H9 (cell line): ENCODE measurements around the gene LRTM2. TPM values are rescaled to one million over a fixed set of nuclear protein-coding genes. Genes with fewer than 3 reads are reported as not detected.

Experiments
- DNase-seq: peaks from one replicate; pipeline ENCODE4 v3.0.0-alpha.2; 2017
- H2AFZ ChIP-seq: one replicate; pipeline ENCODE4 v1.6.1; 2013; ENCODE audit warnings: mild to moderate bottlenecking, low read length, control low read depth, moderate library complexity
- H2AK5ac ChIP-seq: 2 replicates; pipeline ENCODE4 v1.6.1; 2013; ENCODE audit warnings: low read length, control low read depth, mixed read lengths; ENCODE audit not compliant: insufficient read length
- H2BK120ac ChIP-seq: one replicate; pipeline ENCODE4 v1.6.1; 2013; ENCODE audit warnings: low read depth, mild to moderate bottlenecking, low read length, control low read depth, inconsistent platforms; ENCODE audit not compliant: poor library complexity, severe bottlenecking
- H2BK12ac ChIP-seq: 2 replicates; pipeline ENCODE4 v1.6.1; 2013; ENCODE audit warnings: low read length, control low read depth, mixed read lengths, low read depth; ENCODE audit not compliant: insufficient read length
- H2BK15ac ChIP-seq: 2 replicates; pipeline ENCODE4 v1.6.1; 2013; ENCODE audit warnings: low read depth, low read length, control low read depth
- H2BK20ac ChIP-seq: one replicate; pipeline ENCODE4 v1.6.1; 2013; ENCODE audit warnings: low read depth, mild to moderate bottlenecking, low read length, control low read depth, inconsistent platforms; ENCODE audit not compliant: poor library complexity, severe bottlenecking
- H2BK5ac ChIP-seq: 2 replicates; pipeline ENCODE4 v1.6.1; 2013; ENCODE audit warnings: low read length, control low read depth, mixed read lengths; ENCODE audit not compliant: insufficient read length
- H3K14ac ChIP-seq: 2 replicates; pipeline ENCODE4 v1.6.1; 2013; ENCODE audit warnings: low read length, control low read depth; ENCODE audit not compliant: insufficient read depth
- H3K18ac ChIP-seq: 2 replicates; pipeline ENCODE4 v1.6.1; 2013; ENCODE audit warnings: low read depth, mild to moderate bottlenecking, mixed read lengths, low read length, control low read depth; ENCODE audit not compliant: insufficient read length
- H3K23ac ChIP-seq: 2 replicates; pipeline ENCODE4 v1.6.1; 2013; ENCODE audit warnings: low read length, control low read depth, mixed read lengths, low read depth; ENCODE audit not compliant: insufficient read length
- H3K23me2 ChIP-seq: 2 replicates; pipeline ENCODE4 v1.6.1; 2013; ENCODE audit warnings: low read depth, mild to moderate bottlenecking, mixed read lengths, low read length, control low read depth; ENCODE audit not compliant: insufficient read length, poor library complexity, severe bottlenecking
- H3K27ac ChIP-seq: 2 replicates; pipeline ENCODE4 v1.5.1; 2013; ENCODE audit warnings: low read length, control low read depth, mixed read lengths, low read depth; ENCODE audit not compliant: insufficient read length
- H3K27me3 ChIP-seq: 2 replicates; pipeline ENCODE4 v1.6.1; 2013; ENCODE audit warnings: low read length, control low read depth, inconsistent platforms; ENCODE audit not compliant: insufficient read depth
- H3K4ac ChIP-seq: 2 replicates; pipeline ENCODE4 v1.6.1; 2013; ENCODE audit warnings: low read depth, mild to moderate bottlenecking, control low read depth, inconsistent platforms, low read length, moderate library complexity
- H3K4me1 ChIP-seq: 2 replicates; pipeline ENCODE4 v1.6.1; 2013; ENCODE audit warnings: low read length, control low read depth, inconsistent platforms; ENCODE audit not compliant: insufficient read depth
- H3K4me2 ChIP-seq: 2 replicates; pipeline ENCODE4 v1.6.1; 2013; ENCODE audit warnings: low read length, control low read depth, mixed read lengths; ENCODE audit not compliant: insufficient read length, insufficient read depth
- H3K56ac ChIP-seq: 2 replicates; pipeline ENCODE4 v1.6.1; 2013; ENCODE audit warnings: low read depth, mild to moderate bottlenecking, mixed read lengths, low read length, control low read depth; ENCODE audit not compliant: insufficient read length
- H3K79me1 ChIP-seq: 2 replicates; pipeline ENCODE4 v1.6.1; 2013; ENCODE audit warnings: low read depth, mild to moderate bottlenecking, moderate library complexity, low read length, control low read depth, inconsistent platforms; ENCODE audit not compliant: insufficient read depth, poor library complexity, severe bottlenecking
- H3K79me2 ChIP-seq: 2 replicates; pipeline ENCODE4 v1.6.1; 2013; ENCODE audit warnings: low read length, control low read depth, inconsistent platforms; ENCODE audit not compliant: insufficient read depth
- H3K9ac ChIP-seq: 2 replicates; pipeline ENCODE4 v1.6.1; 2013; ENCODE audit warnings: low read length, control low read depth, mixed read lengths; ENCODE audit not compliant: insufficient read length; ENCODE audit errors: extremely low read depth
- H3K9me3 ChIP-seq: one replicate; pipeline ENCODE4 v1.6.1; 2013; ENCODE audit warnings: low read depth, low read length, inconsistent platforms; ENCODE audit not compliant: control insufficient read depth
- H3T11ph ChIP-seq: one replicate; pipeline ENCODE4 v1.6.1; 2013; ENCODE audit warnings: mild to moderate bottlenecking, low read length, control low read depth, inconsistent platforms
- H4K20me1 ChIP-seq: one replicate; pipeline ENCODE4 v1.6.1; 2013; ENCODE audit not compliant: control insufficient read depth, insufficient read length, insufficient read depth
- H4K5ac ChIP-seq: 2 replicates; pipeline ENCODE4 v1.6.1; 2013; ENCODE audit warnings: low read depth, mild to moderate bottlenecking, mixed read lengths, low read length, control low read depth; ENCODE audit not compliant: insufficient read length
- H4K8ac ChIP-seq: replicated peaks from 2 replicates; pipeline ENCODE4 v1.6.1; 2013; ENCODE audit warnings: low read length, control low read depth, mixed read lengths, low read depth; ENCODE audit not compliant: insufficient read length
- H4K91ac ChIP-seq: 2 replicates; pipeline ENCODE4 v1.6.1; 2013; ENCODE audit warnings: low read depth, mild to moderate bottlenecking, moderate library complexity, mixed read lengths, low read length, control low read depth; ENCODE audit not compliant: insufficient read length
- H3K27ac Mint-ChIP-seq, 3 experiments: 2 replicates in 2 of 3; 3 replicates in 1 of 3; pipeline ENCODE4 v1.8.0; 2020 to 2021; ENCODE audit warnings: mixed read lengths in 3 of 3, mild to moderate bottlenecking in 1 of 3, moderate library complexity in 1 of 3
- H3K27me3 Mint-ChIP-seq: 2 replicates; pipeline ENCODE4 v1.8.0; 2021; ENCODE audit warnings: low read depth, mild to moderate bottlenecking, moderate library complexity, mixed read lengths
- H3K36me3 Mint-ChIP-seq, 3 experiments: 2 replicates in 2 of 3; 3 replicates in 1 of 3; pipeline ENCODE4 v1.8.0; 2020 to 2021; ENCODE audit warnings: low read depth in 3 of 3, mixed read lengths in 3 of 3; ENCODE audit not compliant: insufficient read depth in 1 of 3
- H3K4me1 Mint-ChIP-seq, 2 experiments: 2 replicates each; pipeline ENCODE4 v1.8.0; 2020; ENCODE audit warnings: mixed read lengths in 2 of 2
- H3K4me3 Mint-ChIP-seq, 2 experiments: 2 replicates in 1 of 2; 3 replicates in 1 of 2; pipeline ENCODE4 v1.8.0; 2020 to 2021; ENCODE audit warnings: mild to moderate bottlenecking in 2 of 2, mixed read lengths in 2 of 2, moderate library complexity in 1 of 2
- H3K9me3 Mint-ChIP-seq, 2 experiments: 2 replicates in 1 of 2; 3 replicates in 1 of 2; pipeline ENCODE4 v1.8.0; 2020; ENCODE audit warnings: mild to moderate bottlenecking in 2 of 2, mixed read lengths in 2 of 2, moderate library complexity in 1 of 2
- WGBS: extraction: QIAGEN DNeasy Blood & Tissue Kit; methylation state at CpG from one replicate; pipeline ENCODE4 v1.1.7; 2013; ENCODE audit warnings: missing lambda C conversion rate, low lambda C conversion rate, mixed read lengths; ENCODE audit not compliant: insufficient read length; ENCODE audit errors: extremely low coverage; 5-methylcytosine and 5-hydroxymethylcytosine counted together
- total RNA-seq: library from RNA; stranded (reverse); gene quantifications from 2 replicates; pipeline ENCODE4 v1.2.1, GENCODE V29; 2021
- TF ChIP-seq, protein P1 (sequence below): fragments of 200-600 bp; sonication (generic); conservative IDR thresholded peaks from 3 replicates; pipeline ENCODE4 v1.8.0; 2021; ENCODE audit warnings: antibody characterized with exemption, mild to moderate bottlenecking

LRTM2 gene
- total RNA-seq, 1 experiment from 2014 or later, result not detected

DNA sequence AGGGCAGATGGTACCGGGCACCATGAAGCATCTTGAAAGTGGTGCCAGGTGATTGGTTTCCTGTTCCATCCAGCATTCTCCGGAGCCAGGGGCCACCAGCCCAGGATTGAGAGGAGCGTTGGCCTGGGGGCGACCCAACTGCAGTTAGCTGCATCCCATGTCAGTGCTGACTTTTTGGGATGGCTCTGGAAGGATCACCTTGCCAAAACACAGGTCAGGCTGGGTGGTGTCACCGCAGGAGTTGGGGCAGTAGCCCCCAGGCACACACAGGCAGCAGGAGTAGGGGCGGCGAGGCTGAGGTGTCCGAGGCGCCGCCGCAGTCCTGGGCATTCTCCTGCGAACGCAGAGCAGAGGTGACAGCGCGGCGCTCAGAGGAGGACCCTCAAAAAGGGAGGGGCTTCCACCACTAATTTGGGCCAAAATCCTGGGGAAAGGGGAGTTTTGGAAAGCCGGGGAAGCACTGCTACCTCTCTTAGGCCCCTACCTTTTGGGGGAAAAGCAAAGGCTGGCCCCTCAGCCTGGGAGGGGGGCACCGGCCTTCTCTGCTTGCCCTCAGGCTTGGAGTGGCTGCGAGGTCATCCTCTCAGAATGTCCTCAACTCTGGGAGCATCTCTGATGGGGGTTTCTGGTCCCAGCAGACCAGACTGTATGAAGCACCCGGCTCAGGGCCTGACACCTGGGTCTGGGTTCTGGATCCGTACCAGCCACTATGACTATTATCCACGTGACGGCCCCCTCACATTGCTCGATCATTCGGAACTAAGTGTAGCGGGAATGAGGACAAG lies 26.7 kb upstream of the LRTM2 start:
- H2AFZ ChIP-seq, result no peak overlapping the region
- H2BK12ac ChIP-seq, result no peak overlapping the region
- no peaks in the 10 kb centered on the region for H3K36me3 Mint-ChIP-seq
- H3K9ac ChIP-seq, result no peak overlapping the region
- H3K27ac ChIP-seq, result no peak overlapping the region
- no peak overlapping the region for H2BK120ac ChIP-seq
- no peaks in the 10 kb centered on the region for H3K27me3 ChIP-seq
- DNase-seq, result no peak
- H3K4ac ChIP-seq, result no peak overlapping the region
- no peaks in the 10 kb centered on the region for H3K79me1 ChIP-seq
- no peaks in the 10 kb centered on the region for H3K9me3 ChIP-seq
- no peak overlapping the region for H2BK20ac ChIP-seq
- TF ChIP-seq, protein P1, sequence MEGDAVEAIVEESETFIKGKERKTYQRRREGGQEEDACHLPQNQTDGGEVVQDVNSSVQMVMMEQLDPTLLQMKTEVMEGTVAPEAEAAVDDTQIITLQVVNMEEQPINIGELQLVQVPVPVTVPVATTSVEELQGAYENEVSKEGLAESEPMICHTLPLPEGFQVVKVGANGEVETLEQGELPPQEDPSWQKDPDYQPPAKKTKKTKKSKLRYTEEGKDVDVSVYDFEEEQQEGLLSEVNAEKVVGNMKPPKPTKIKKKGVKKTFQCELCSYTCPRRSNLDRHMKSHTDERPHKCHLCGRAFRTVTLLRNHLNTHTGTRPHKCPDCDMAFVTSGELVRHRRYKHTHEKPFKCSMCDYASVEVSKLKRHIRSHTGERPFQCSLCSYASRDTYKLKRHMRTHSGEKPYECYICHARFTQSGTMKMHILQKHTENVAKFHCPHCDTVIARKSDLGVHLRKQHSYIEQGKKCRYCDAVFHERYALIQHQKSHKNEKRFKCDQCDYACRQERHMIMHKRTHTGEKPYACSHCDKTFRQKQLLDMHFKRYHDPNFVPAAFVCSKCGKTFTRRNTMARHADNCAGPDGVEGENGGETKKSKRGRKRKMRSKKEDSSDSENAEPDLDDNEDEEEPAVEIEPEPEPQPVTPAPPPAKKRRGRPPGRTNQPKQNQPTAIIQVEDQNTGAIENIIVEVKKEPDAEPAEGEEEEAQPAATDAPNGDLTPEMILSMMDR, result no peak
- H3K23ac ChIP-seq, result no peak overlapping the region
- H3K9me3 Mint-ChIP-seq, result no peaks in the 10 kb centered on the region
- no peaks in the 10 kb centered on the region for H4K20me1 ChIP-seq
- H3K56ac ChIP-seq, result no peak overlapping the region
- H2BK15ac ChIP-seq, result no peak overlapping the region
- H3K27me3 Mint-ChIP-seq, result peaks cover 5% of the 10 kb centered on the region
- H4K91ac ChIP-seq, result no peak overlapping the region
- H3K4me1 ChIP-seq, result no peaks in the 10 kb centered on the region; the same call in 1 of the 2 replicates
- H3K4me3 Mint-ChIP-seq, result no peak overlapping the region
- peak overlapping the region in 1 of 3 experiments; percentile 35; a peak in 2 of 7 replicates for H3K27ac Mint-ChIP-seq
- H2AK5ac ChIP-seq, result no peak overlapping the region
- no peak overlapping the region for H3K14ac ChIP-seq
- no CpG with 5 or more reads among the region's 26 CpGs for WGBS
- peaks cover 32 to 35% of the 10 kb centered on the region in 2 experiments for H3K4me1 Mint-ChIP-seq
- no peak overlapping the region for H3K18ac ChIP-seq
- no peak overlapping the region for H3T11ph ChIP-seq
- no peak overlapping the region for H4K5ac ChIP-seq
- no peak overlapping the region for H4K8ac ChIP-seq
- H3K79me2 ChIP-seq, result no peaks in the 10 kb centered on the region
- no peak overlapping the region for H3K4me2 ChIP-seq
- no peak overlapping the region for H2BK5ac ChIP-seq
- H3K23me2 ChIP-seq, result peaks cover 4% of the 10 kb centered on the region
